DMS 273 treated with DMSO at 0.1 percent for 48 hours (cell line): ENCODE data around the gene BABAM1.
A peak's percentile ranks its signal among the peaks of the same experiment; 100 is the strongest.
"Not testable (repeated sequence)": the region's sequence is repeated elsewhere in the genome, so short reads cannot be mapped to it uniquely, and the experiment has no call there.

Source experiments
- DNase-seq: peaks from one replicate; lab custom pipeline; 2025; lab: John Stamatoyannopoulos, UW

BABAM1 gene

DNA sequence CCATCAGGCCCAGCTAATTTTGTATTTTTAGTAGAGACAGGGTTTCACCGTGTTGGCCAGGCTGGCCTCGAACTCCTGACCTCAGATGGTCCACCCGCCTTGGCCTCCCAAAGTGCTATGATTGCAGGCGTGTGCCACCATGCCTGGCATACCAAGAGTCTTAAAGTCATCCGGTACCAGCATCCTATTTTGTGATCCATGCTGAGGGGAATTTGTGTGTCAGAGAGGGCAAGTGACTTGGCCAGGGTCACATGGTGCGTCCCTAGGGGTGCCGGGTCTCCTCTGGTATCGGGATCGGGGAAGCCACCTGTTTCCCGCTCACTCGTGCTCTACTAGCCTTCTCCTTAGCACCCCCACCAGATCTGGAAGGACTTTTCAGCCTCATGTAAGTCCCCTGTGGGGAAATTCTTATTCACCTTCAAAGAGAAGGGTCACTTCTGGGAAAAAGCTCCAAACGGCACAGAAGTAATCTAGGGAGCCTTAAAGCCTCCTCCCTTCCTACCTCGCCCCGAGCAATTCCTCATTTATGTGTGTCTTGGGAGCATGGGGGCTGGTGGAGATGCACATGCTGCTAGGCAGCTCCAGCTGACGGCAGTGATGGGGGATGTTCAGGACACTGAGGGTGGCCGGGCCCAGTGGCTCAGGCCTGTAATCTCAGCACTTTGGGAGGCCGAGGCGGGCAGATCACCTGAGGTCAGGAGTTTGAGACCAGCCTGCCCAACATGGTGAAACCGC lies 8.4 kb downstream of the BABAM1 start:
- DNase-seq, result no peak

DNA sequence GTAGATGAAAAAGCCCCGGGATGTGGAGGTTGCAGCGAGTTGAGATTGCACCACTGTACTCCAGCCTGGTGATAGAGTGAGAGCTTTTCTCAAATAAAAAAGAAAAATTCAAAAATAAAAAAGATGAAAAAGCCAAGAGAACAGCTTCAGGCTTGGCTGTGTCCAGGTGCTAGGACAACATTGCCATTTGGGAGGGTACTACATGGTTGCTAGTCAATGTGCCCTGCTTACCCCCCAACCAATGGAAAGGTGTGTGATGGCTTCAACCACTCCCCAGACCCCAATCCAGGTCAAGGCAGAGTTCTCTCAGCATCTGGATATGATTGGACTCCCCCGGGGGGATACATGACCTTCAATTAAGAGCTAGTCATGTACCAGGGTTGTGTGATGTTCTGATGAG lies 12.2 kb downstream of the BABAM1 start:
- no peak for DNase-seq

DNA sequence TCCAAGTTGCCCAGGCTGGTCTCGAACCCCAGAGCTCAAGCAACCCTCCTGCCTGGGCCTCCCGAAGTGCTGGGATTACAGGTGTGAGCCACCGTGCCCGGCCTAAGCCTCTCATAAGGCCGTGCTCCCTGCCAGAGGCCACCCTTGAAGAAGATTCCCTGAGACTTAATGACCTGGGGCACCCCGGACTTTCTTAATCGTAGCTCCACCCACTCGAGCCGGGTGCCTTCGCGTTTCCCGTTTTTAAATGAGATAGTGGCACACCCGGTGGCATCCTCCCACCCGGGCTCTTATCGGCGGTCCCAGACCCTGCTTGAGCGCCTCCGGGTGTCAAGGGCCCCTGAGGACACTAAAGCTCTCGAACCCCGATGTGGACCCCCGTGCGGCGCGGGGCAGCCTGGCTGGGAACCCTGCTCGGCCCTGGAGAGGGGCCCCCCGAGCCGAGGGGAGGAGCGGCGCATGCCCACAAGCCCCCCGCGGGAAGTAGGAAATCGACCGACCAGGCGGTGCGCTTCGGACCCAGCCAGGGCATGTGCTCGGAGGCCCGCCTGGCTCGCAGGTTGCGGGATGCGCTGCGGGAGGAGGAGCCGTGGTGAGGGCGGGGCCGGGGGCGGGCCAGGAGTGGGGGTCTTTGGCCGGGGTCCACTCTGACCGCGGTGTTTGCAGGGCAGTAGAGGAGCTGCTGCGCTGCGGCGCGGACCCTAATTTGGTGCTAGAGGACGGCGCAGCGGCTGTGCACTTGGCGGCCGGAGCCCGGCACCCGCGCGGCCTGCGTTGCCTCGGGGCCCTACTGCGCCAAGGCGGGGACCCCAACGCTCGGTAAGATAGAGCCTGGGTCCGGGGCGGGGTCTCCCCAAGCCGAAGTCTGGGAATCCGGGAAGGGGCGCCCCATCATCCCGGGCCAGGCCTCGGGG lies 14.4 kb downstream of the BABAM1 start, which contains the start of gene ANKLE1:
ANKLE1 (plus strand) TSS at position 511 of the 914 bp plus-strand sequence; CDS start at position 531, 20 bp downstream.
- no peak for DNase-seq

DNA sequence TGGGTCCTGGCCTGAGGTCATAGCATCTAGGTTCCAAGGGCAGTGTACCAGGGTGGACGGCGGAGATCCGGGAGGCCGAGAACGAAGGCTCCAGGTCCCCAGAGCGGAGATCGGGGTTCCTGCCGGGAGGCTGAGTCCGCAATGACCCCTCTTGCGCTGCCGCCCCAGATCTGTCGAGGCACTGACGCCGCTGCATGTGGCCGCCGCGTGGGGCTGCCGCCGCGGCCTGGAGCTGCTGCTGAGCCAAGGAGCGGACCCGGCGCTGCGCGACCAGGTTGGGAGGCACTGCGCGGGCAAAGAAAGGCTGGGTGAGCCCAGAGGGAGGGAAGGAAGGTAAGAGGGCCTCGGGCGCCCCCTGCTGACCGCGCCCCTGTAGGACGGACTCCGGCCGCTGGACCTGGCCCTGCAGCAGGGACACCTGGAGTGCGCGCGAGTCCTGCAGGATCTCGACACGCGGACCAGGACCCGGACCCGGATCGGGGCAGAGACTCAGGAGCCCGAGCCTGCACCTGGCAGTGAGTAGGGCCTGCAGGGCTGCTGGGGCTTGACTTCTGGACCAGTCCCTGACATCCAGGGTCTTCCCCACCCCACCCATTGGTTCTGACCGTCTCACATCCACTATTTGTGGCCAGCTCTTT lies 15.4 kb downstream of the BABAM1 start:
- peak; percentile 72 for DNase-seq

DNA sequence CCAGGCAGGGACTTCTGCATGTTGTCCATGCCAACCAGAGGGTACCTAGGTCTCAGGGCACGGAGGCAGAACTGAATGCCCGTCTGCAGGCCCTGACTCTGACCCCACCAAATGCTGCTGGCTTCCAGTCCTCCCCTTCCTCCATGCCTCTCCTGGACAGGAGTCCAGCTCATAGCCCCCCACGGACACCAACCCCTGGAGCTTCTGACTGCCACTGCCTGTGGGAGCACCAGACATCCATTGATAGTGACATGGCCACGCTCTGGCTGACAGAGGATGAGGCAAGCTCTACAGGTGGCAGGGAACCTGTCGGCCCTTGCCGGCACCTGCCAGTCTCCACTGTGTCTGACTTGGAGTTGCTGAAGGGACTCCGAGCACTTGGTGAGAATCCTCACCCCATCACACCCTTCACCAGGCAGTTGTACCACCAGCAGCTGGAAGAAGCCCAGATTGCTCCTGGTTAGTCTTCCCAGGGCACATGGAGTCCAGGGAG lies 16.3 kb downstream of the BABAM1 start:
- DNase-seq, result no peak

DNA sequence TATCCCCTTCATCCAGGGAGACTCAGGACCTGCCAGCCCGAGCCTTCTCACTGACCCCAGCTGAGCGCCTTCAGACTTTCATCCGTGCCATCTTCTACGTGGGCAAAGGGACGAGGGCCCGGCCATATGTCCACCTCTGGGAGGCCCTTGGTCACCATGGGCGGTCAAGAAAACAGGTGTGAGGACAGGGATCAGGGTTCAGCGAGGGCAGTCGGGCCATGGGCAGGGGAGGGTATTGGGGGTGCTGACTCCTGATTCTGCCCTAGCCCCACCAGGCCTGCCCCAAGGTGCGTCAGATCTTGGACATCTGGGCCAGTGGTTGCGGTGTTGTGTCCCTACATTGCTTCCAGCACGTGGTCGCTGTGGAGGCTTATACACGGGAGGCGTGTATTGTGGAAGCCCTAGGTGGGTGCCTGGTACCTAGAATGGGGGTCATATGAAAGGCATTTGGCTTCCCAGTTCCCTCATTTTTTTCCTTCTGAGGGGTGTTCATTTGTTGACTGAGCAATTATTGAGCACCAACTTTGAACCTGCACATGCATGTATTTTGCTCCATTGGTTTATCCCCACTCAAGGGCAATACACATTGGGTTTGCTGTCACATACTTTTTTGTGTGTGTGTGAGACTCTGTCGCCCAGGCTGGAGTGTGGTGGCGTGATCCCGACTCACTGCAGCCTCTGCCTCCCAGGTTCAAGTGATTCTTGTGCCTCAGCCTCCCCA lies 18.3 kb downstream of the BABAM1 start:
- DNase-seq, result no peak

DNA sequence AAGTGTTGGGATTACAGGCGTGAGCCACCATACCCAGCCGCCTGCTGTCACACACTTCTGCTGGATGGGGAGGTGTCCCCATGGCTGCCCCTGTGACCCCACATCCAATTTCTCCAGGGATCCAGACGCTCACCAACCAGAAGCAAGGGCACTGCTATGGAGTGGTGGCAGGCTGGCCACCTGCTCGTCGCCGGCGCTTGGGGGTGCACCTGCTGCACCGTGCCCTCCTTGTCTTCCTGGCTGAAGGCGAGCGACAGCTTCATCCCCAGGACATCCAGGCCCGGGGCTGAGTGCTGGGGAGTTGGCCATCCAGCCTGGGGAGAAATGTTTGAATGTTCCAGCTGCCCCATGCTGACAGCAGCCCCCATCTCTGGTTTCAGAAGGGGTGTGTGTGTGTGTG lies 19.0 kb downstream of the BABAM1 start:
- no peak for DNase-seq

DNA sequence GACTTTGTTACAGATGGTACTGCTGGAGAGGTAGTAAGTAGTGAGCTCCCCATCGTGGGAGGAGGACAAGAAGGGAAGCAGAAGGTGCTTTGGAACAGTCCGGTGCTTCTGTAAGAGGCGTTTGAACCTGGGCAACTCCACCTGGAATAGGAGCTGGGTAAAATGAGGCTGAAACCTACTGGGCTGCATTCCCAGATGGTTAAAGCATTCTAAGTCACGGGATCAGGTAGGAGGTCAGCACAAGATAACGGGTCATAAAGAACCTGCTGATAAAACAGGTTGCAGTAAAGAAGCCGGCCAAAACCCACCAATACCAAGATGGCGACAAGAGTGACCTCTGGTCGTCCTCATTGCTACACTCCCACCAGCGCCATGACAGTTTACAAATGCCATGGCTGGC lies 19.5 kb downstream of the BABAM1 start:
- no peak for DNase-seq

DNA sequence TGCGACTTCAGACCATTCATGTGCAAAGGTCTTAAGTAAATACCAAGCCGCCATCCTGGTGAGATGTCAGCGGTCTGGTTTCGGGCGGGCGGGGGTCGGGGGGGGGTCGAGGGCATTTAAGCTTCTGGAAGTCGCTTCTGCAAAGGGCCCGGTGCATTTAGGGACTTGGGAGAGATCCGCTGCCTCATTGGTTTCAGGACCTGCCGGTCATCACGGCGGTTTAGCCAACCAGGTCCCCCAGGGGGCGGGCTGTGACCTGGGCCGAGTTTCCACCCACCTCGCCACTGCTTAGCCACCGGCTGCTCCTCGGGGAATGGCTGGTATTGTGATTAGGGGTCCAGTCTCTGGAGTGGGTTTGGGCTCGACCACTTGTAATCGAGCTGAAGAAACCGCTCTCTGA lies 22.2 kb downstream of the BABAM1 start:
- no peak for DNase-seq

DNA sequence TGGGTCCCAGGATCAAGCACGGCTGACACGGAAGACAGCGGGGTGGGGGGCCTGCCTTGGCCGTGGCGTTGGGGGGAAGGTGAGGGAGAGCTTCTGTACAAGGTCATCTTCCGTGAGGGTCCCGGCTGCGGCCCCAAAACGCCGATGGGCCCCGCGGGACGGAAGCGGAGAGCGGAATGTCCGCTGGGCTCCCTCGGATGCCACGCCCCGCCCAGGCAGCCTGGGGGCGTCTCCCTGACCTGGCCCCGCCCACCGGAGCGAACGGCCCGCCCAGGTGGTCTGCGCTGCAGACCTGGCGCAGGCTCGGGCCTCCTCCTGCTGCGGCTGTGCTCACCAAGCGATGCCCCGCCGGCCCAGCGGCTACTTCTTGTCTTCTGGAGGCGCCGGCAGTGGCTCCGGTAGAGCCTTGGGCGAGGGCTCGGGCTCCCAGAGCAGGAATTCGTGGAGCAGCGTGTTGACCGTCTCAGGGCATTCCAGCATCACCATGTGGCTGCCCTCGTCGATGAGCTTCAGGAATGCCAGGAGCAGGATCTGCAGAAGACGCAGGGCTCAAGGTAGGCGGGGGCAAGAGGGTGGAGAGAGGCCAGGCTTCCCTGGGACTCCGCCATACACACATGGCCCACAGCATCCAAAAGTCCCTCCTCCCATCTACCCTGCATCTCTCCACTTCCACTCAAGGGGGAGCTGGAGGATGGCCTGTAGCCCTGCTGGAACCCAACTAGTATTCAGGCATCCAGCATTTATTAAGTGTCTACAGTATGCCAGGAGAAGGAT lies 25.2 kb downstream of the BABAM1 start:
- DNase-seq, result peak; percentile 16

DNA sequence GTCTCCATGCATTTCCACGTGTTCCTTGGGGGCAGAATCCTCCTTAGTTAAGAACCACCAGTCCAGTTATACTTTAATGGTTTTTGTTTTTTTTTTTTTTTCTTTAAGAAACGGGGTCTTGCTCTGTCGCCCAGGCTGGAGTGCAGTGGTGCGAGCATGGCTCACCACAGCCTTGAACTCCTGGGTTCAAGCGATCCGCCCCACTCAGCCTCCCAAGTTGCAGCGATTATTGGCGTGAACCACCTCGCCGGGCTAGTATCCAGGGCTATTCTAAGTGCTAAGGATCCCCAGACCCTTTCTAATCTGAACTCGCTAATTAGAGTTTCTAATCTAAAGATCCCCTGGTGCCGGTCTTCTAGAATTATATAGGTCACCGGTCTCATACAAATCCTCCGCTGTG lies 26.4 kb downstream of the BABAM1 start:
- DNase-seq, result no peak

DNA sequence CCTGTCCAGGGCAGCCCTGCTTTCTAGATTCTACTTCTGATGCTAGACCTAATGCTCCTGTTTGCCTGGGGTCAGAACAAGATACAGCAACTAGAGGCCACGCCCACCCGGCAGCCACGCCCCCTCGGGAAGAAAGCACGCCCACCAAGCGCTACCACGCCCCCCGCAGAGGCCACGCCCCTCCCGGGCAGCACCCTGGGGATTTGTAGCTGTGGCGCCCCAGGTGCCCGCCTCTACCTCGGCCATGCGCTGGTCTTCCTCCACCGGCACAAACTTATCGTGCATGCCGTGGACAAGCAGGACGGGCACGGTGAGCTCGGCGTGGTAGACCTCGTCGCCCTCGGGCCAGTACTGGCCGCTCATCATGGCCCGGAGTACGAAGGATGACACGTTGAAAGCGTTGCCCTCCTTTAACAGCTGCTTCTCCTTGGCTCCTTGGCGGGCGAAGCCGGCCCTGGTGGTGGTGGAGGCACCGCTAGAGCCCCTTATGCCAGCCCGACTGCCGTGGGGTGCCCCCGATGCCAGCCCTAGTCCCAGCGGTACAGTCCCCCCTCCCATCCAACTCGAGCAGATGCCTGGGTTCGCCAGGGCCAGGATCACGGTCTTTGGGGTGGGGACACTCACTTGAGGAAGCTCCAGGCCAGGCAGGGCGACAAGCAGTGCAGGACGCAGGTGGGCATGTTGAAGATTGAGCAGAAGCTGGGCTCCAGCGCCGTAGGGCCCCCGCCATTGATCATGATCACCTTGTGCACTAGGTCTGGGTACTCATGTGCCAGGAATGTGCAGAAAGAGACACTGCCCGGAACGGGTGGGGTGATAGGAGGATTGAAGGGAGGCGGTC lies 27.0 kb downstream of the BABAM1 start:
- DNase-seq, result no peak

DNA sequence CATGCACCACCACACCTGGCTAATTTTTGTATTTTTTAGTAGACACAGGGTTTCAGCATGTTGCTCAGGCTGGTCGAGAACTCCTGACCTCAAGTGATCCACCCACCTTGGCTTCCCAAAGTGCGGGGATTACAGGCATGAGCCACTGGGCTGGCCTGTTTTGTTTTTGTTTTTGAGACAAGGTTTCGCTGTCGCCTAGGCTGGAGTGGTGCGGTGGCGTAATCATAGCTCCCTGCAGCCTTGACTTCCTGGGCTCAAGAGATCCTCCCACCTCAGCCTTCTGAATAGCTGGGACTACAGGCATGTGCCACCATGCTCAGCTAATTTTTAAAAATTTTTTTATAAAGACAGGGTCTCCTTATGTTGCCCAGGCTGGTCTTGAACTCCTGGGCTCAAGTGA lies 28.3 kb downstream of the BABAM1 start:
- not testable (repeated sequence) for DNase-seq

DNA sequence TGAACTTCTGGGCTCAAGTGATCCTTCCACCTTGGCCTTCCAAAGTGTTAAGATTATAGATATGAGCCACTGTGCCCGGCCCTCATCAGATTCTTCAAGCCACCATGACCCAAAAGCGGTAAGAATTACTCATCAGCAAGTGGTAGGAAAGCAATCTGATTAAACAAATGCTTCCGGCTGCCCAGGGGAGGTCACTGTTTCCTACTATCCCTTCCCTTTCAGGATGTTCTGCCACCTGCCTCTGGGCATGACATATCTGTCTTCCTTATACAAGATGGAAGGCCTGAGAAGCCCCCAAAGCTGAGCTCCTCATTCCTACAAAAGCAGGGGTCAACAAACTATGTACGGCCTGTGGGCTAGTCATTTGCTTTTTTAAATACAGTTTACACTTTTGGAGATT lies 29.0 kb downstream of the BABAM1 start:
- DNase-seq, result no peak

DNA sequence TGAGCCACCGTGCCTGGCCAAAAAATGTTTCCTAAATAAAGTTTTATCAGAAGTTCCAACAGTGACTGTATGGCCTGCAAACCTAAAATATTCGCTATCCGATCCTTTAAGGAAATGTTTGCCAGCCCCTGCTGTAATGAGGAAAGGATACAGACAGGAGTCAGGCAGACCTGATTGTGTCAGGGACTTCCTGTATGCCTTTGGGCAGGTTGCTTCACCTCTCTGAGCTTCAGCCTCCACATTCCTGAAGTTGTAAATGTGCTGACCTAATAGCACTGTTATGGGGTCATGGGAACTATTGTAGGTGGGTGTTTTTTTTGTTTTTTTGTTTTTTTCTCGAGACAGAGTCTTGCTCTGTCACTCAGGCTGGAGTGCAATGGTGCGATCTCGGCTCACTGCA lies 29.7 kb downstream of the BABAM1 start:
- DNase-seq, result no peak

DNA sequence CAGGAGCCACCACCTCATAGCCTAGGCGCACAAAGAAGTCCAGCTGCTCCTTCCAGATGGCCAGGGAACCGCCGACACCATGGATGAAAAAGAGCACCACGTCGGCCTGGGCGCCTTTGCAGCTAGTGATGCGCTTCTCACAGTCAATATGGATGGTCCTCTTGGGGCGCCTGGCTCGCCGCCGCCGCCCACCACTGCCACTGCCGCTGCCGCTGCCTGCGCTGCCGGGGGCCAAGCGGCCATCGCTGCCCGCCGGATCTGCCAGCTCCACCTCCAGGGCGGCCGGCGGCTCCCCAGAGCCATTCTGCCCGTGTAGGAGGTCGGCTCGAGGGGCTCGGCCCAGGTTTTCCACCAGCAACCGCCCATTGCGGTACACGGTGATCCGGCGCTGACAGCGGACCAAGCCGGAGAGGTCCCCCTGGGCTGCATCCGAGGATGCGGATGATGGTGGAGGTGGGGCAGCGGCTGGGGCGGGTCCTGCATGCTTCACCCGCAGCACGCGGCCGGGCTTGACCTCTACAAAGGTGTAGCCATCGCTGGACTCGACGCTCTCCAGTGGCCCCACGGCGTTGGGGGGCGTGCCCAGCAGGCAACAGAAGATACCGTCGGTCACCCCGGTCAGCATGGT lies 33.9 kb downstream of the BABAM1 start:
- DNase-seq, result no peak

DNA sequence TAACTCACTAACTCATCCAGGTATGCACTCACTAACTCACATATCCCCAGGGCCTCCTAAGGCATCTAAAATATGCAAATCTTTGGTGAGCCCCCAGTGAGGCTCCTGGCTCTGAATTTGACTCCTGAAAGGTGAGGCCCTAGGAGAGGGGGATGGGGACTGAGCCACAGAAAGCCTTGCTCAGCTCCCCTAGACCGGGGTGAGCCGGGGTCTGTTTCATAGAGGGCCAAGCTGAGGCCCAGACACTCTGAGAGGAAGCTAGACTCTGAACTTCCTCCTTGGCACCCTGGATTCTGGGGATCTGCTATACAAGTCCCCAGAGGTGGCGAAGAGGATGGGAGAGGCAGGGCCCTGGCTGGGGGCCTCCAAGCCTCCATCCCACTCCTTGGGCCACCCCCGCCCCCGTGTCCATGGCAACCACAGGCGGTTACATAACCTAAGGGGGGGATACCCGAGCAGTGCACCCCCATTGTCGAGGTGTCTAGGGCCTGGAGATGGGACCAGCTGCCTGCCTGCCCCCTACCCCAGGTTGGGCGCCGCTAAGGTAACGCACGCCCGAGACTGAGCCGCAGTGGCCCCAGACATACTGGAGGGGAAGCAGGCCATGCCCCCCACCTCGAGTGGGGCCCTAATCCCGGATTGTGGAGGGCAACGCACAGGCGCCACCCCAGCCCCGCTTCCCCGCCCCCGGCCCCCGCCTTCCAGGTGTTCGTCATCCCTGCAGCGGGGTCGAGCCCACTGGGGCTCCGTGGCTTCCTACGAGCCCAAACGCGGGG lies 35.3 kb downstream of the BABAM1 start:
- DNase-seq, result no peak

DNA sequence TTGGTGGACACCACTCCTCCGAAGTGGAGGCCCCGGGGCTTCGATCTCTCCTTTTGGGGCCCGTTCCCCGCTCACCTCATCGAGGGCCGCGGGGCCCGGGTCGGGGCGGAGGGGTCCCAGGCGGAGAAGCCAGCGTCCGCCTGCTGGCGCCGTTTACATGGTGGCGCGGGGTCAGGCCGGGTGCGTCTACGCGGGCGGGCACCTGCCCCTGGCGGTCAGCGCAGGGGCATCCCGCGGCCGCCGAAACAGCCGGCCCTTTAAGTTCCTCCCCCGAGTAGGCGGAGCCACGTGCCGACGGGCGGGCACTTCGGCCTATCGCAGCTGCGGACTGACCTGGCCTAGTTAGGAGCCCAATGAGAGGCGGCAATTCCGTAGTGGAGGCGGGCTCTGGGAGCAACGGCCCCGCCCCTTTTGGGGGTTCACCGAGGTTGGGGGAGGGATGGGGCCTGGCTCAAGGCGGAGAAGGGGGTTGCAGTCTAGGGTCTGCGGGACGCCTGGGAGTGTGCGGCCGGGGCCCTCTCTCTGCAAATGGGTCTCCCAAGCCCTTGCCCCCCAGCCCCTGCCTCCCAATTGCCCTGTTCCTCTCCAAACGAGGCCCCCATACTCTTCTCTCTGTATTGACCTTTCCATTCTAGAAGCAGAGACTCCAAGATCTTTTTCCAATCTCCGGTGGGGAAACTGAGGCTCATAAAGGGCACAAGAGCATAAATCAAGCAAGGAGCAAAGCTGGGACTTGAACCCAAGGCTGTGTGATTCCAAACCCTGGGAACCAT lies 36.1 kb downstream of the BABAM1 start, which contains the start of gene ABHD8:
ABHD8 (minus strand) TSS at position 259 of the 773 bp plus-strand sequence. CDS start 1,809 bp downstream, outside the sequence.
- peak; percentile 77 for DNase-seq
